Progenitor cell of endocrine pancreas (in vitro differentiated cells): ENCODE data around the gene ACTRT2. TPM values are rescaled to one million over a fixed set of nuclear protein-coding genes. Genes with fewer than 3 reads are reported as not detected.

Source experiments
- DNase-seq: peaks from one replicate; pipeline ENCODE4 v3.0.0; 2021; ENCODE audit warnings: low spot score; ENCODE audit not compliant: unreplicated experiment
- H3K27ac Mint-ChIP-seq: 2 replicates; pipeline ENCODE4 v1.8.0; 2021; ENCODE audit warnings: mild to moderate bottlenecking, moderate library complexity, mixed read lengths
- H3K27me3 Mint-ChIP-seq: 2 replicates; pipeline ENCODE4 v1.8.0; 2021; ENCODE audit warnings: mixed read lengths
- H3K36me3 Mint-ChIP-seq: 2 replicates; pipeline ENCODE4 v1.8.0; 2022; ENCODE audit warnings: mixed read lengths; ENCODE audit not compliant: insufficient read depth
- H3K4me1 Mint-ChIP-seq: 2 replicates; pipeline ENCODE4 v1.8.0; 2021; ENCODE audit warnings: low read depth, mixed read lengths
- H3K4me3 Mint-ChIP-seq: 2 replicates; pipeline ENCODE4 v1.8.0; 2021; ENCODE audit warnings: low read depth, mild to moderate bottlenecking, moderate library complexity, mixed read lengths
- H3K9me3 Mint-ChIP-seq: 2 replicates; pipeline ENCODE4 v1.8.0; 2021; ENCODE audit warnings: low read depth, mixed read lengths
- CTCF ChIP-seq: fragments of 200-600 bp; sonication (generic); IDR thresholded peaks from one replicate; pipeline ENCODE4 v1.5.0; 2021; ENCODE audit warnings: antibody characterized with exemption, mild to moderate bottlenecking; ENCODE audit not compliant: unreplicated experiment
- total RNA-seq: library from RNA; stranded (reverse); gene quantifications from 2 replicates; pipeline ENCODE4 v1.2.1, GENCODE V29; 2021

ACTRT2 gene
- total RNA-seq, 1 donor from 2014 or later, result not detected

GRCh38 chr1:2989976-2990375 lies 31.3 kb upstream of the ACTRT2 start:
- Mint-ChIP-seq H3K4me1 (no peaks in the 10 kb centered on the region), H3K36me3 (no peaks in the 10 kb centered on the region), H3K27me3 (no peaks in the 10 kb centered on the region), H3K4me3 (no peak overlapping the region), H3K9me3 (peaks cover 48% of the 10 kb centered on the region), H3K27ac (no peak overlapping the region)
- no peak for TF ChIP-seq CTCF
- no peak for DNase-seq

GRCh38 chr1:2990376-2991115 lies 30.7 kb upstream of the ACTRT2 start:
- Mint-ChIP-seq H3K9me3 (peaks cover 46% of the 10 kb centered on the region), H3K36me3 (no peaks in the 10 kb centered on the region), H3K4me1 (no peaks in the 10 kb centered on the region), H3K4me3 (no peak overlapping the region), H3K27ac (no peak overlapping the region), H3K27me3 (no peaks in the 10 kb centered on the region)
- DNase-seq, result no peak
- no peak for TF ChIP-seq CTCF

- Mint-ChIP-seq H3K36me3 (no peaks in the 10 kb centered on the region), H3K27me3 (no peaks in the 10 kb centered on the region), H3K9me3 (peaks cover 41% of the 10 kb centered on the region), H3K4me1 (no peaks in the 10 kb centered on the region), H3K4me3 (no peak overlapping the region), H3K27ac (no peak overlapping the region)
- DNase-seq, result no peak
- no peak for TF ChIP-seq CTCF
These were observed 29.3 kb upstream of the ACTRT2 start for GRCh38 chr1:2991753-2992495.

GRCh38 chr1:2998503-2999100 lies 22.7 kb upstream of the ACTRT2 start:
- Mint-ChIP-seq H3K4me1 (no peaks in the 10 kb centered on the region), H3K9me3 (peaks cover 32% of the 10 kb centered on the region), H3K4me3 (no peak overlapping the region), H3K36me3 (no peaks in the 10 kb centered on the region), H3K27ac (no peak overlapping the region), H3K27me3 (no peaks in the 10 kb centered on the region)
- TF ChIP-seq CTCF, result no peak
- no peak for DNase-seq

- no peaks in the 10 kb centered on the region for H3K27me3 Mint-ChIP-seq
- no peak for TF ChIP-seq CTCF
- H3K27ac Mint-ChIP-seq, result no peak overlapping the region
- no peak for DNase-seq
- H3K4me3 Mint-ChIP-seq, result no peak overlapping the region
- peaks cover 31% of the 10 kb centered on the region for H3K9me3 Mint-ChIP-seq
- no peaks in the 10 kb centered on the region for H3K36me3 Mint-ChIP-seq
- H3K4me1 Mint-ChIP-seq, result no peaks in the 10 kb centered on the region
These were observed 22.1 kb upstream of the ACTRT2 start for GRCh38 chr1:2999138-2999537.
